HL-60 (cell line): ENCODE data around the gene DHRS3.

ENCODE experiments used
- CTCF ChIP-seq: IDR thresholded peaks from one replicate; pipeline ENCODE4 v1.5.1; 2011; ENCODE audit warnings: low read length, control low read depth, inconsistent platforms; ENCODE audit not compliant: insufficient read depth
- POLR2AphosphoS5 ChIP-seq: IDR thresholded peaks from 2 replicates; pipeline ENCODE4 v1.6.1; 2012; ENCODE audit warnings: low read depth
- TF ChIP-seq, protein P1 (sequence below): IDR thresholded peaks from 2 replicates; pipeline ENCODE4 v1.6.1; 2012; ENCODE audit warnings: low read depth; ENCODE audit not compliant: insufficient replicate concordance

GRCh38 chr1:12625276-12625675 lies 7.3 kb upstream of the DHRS3 start:
- TF ChIP-seq CTCF (no peak), POLR2AphosphoS5 (no peak)
- TF ChIP-seq, protein P1, sequence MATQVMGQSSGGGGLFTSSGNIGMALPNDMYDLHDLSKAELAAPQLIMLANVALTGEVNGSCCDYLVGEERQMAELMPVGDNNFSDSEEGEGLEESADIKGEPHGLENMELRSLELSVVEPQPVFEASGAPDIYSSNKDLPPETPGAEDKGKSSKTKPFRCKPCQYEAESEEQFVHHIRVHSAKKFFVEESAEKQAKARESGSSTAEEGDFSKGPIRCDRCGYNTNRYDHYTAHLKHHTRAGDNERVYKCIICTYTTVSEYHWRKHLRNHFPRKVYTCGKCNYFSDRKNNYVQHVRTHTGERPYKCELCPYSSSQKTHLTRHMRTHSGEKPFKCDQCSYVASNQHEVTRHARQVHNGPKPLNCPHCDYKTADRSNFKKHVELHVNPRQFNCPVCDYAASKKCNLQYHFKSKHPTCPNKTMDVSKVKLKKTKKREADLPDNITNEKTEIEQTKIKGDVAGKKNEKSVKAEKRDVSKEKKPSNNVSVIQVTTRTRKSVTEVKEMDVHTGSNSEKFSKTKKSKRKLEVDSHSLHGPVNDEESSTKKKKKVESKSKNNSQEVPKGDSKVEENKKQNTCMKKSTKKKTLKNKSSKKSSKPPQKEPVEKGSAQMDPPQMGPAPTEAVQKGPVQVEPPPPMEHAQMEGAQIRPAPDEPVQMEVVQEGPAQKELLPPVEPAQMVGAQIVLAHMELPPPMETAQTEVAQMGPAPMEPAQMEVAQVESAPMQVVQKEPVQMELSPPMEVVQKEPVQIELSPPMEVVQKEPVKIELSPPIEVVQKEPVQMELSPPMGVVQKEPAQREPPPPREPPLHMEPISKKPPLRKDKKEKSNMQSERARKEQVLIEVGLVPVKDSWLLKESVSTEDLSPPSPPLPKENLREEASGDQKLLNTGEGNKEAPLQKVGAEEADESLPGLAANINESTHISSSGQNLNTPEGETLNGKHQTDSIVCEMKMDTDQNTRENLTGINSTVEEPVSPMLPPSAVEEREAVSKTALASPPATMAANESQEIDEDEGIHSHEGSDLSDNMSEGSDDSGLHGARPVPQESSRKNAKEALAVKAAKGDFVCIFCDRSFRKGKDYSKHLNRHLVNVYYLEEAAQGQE: no peak
